Mesothelial cell of epicardium (in vitro differentiated cells): ENCODE results near the gene PSMB3. TPM values are rescaled to one million over a fixed set of nuclear protein-coding genes. Genes with fewer than 3 reads are reported as not detected.
"Not testable (repeated sequence)": the region's sequence is repeated elsewhere in the genome, so short reads cannot be mapped to it uniquely, and the experiment has no call there.

Experiments
- DNase-seq, 2 experiments: peaks; one replicate each; pipeline ENCODE4 v3.0.0; 2021; ENCODE audit warnings: low spot score in 2 of 2; ENCODE audit not compliant: unreplicated experiment in 2 of 2
- H3K27ac Mint-ChIP-seq: 2 replicates; pipeline ENCODE4 v1.8.0; 2021; ENCODE audit warnings: mixed read lengths
- H3K27me3 Mint-ChIP-seq: 2 replicates; pipeline ENCODE4 v1.8.0; 2021; ENCODE audit warnings: low read depth, mixed read lengths
- H3K36me3 Mint-ChIP-seq: 2 replicates; pipeline ENCODE4 v1.8.0; 2021; ENCODE audit warnings: mixed read lengths
- H3K4me1 Mint-ChIP-seq: 2 replicates; pipeline ENCODE4 v1.8.0; 2021; ENCODE audit warnings: mixed read lengths
- H3K4me3 Mint-ChIP-seq: 2 replicates; pipeline ENCODE4 v1.8.0; 2021; ENCODE audit warnings: mild to moderate bottlenecking, moderate library complexity, mixed read lengths
- H3K9me3 Mint-ChIP-seq: 2 replicates; pipeline ENCODE4 v1.8.0; 2021; ENCODE audit warnings: mixed read lengths
- total RNA-seq: library from RNA; stranded (reverse); gene quantifications from 3 replicates; pipeline ENCODE4 v1.2.1, GENCODE V29; 2021
- TF ChIP-seq, protein P1 (sequence below): fragments of 200-600 bp; sonication (generic); IDR thresholded peaks from one replicate; pipeline ENCODE4 v1.5.0; 2021; ENCODE audit warnings: antibody characterized with exemption; ENCODE audit not compliant: unreplicated experiment

The PSMB3 gene
- total RNA-seq, 1 donor from 2014 or later, result 115 TPM

- no peaks in the 10 kb centered on the region for H3K9me3 Mint-ChIP-seq
- TF ChIP-seq, protein P1, sequence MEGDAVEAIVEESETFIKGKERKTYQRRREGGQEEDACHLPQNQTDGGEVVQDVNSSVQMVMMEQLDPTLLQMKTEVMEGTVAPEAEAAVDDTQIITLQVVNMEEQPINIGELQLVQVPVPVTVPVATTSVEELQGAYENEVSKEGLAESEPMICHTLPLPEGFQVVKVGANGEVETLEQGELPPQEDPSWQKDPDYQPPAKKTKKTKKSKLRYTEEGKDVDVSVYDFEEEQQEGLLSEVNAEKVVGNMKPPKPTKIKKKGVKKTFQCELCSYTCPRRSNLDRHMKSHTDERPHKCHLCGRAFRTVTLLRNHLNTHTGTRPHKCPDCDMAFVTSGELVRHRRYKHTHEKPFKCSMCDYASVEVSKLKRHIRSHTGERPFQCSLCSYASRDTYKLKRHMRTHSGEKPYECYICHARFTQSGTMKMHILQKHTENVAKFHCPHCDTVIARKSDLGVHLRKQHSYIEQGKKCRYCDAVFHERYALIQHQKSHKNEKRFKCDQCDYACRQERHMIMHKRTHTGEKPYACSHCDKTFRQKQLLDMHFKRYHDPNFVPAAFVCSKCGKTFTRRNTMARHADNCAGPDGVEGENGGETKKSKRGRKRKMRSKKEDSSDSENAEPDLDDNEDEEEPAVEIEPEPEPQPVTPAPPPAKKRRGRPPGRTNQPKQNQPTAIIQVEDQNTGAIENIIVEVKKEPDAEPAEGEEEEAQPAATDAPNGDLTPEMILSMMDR, result no peak
- H3K36me3 Mint-ChIP-seq, result peaks cover 48% of the 10 kb centered on the region
- no peak overlapping the region for H3K27ac Mint-ChIP-seq
- no peak for DNase-seq
- no peaks in the 10 kb centered on the region for H3K4me1 Mint-ChIP-seq
- H3K4me3 Mint-ChIP-seq, result no peak overlapping the region
- H3K27me3 Mint-ChIP-seq, result no peaks in the 10 kb centered on the region
Measured at GRCh38 chr17:38773258-38773657, 20.7 kb downstream of the PSMB3 start.

- Mint-ChIP-seq H3K27me3 (no peaks in the 10 kb centered on the region), H3K27ac (no peak overlapping the region), H3K4me1 (no peaks in the 10 kb centered on the region), H3K9me3 (no peaks in the 10 kb centered on the region), H3K36me3 (peaks cover 43% of the 10 kb centered on the region), H3K4me3 (no peak overlapping the region)
- no peak for DNase-seq
- TF ChIP-seq, protein P1, result no peak
Measured at GRCh38 chr17:38777641-38778250, 25.2 kb downstream of the PSMB3 start.

DNA sequence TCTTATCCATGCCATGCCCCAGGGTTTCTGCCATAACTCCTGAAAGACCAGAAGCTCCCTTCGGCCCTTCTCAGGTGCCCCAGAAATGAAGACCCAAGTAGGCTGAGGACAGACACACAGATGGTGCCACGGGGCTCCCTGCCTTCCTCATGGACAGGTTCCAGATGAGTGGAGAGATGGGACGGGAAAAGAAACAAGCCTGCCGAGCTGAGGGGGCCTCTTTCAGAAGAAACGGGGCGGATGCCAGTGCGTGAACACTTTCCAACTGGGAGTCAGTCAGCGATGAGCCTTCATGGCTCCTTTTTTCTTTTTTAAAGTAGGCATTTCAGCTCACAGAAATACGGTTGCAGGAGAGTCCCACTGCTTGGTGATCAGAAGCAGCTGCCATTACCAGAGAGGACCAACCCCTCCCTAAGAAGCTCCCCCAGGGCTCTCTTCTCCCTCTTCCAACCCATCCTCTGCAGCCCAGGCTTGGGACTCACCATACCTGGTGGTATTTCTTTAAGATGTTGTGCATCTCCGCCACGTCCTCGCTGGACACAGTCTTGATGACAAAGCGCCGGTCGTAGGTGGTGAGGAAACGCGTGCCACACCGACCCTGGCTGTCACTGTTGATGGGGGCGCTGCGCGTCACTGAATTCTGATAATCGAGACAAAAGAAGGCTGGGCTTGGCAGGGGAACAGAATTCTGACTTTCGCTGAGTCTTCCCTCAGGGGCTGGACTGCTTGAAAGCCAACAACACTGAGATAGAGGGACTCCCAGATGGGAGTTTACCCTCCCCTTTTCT lies 27.6 kb downstream of the PSMB3 start:
- no peaks in the 10 kb centered on the region for H3K9me3 Mint-ChIP-seq
- no peaks in the 10 kb centered on the region for H3K4me1 Mint-ChIP-seq
- H3K4me3 Mint-ChIP-seq, result no peak overlapping the region
- peaks cover 35% of the 10 kb centered on the region for H3K36me3 Mint-ChIP-seq
- no peaks in the 10 kb centered on the region for H3K27me3 Mint-ChIP-seq
- no peak for DNase-seq
- no peak overlapping the region for H3K27ac Mint-ChIP-seq
- TF ChIP-seq, protein P1, result no peak

GRCh38 chr17:38783227-38783626 lies 30.7 kb downstream of the PSMB3 start:
- H3K4me3 Mint-ChIP-seq, result no peak overlapping the region
- no peak for DNase-seq
- H3K36me3 Mint-ChIP-seq, result peaks cover 31% of the 10 kb centered on the region
- H3K4me1 Mint-ChIP-seq, result no peaks in the 10 kb centered on the region
- no peaks in the 10 kb centered on the region for H3K27me3 Mint-ChIP-seq
- no peaks in the 10 kb centered on the region for H3K9me3 Mint-ChIP-seq
- TF ChIP-seq, protein P1, result no peak
- no peak overlapping the region for H3K27ac Mint-ChIP-seq

DNA sequence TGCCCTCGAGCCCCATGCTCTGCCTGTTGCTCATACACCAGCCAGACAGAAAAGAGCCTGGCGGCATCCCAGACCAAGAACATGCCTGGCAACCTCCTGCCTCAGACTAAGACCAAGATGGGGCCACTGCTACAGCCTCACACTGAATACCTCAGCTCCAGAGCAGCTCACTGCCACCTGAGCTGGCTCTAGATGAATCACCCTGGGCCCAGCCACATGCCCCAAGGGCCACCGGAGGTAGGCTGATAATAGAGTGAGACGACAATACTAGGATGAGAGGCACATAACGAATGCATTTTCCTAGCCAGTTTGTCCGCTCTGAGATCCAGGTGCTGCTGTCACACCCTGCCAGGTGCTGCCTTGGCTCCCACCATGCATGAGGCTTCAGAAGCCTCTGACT lies 33.8 kb downstream of the PSMB3 start:
- H3K4me1 Mint-ChIP-seq, result peaks cover 9% of the 10 kb centered on the region

DNA sequence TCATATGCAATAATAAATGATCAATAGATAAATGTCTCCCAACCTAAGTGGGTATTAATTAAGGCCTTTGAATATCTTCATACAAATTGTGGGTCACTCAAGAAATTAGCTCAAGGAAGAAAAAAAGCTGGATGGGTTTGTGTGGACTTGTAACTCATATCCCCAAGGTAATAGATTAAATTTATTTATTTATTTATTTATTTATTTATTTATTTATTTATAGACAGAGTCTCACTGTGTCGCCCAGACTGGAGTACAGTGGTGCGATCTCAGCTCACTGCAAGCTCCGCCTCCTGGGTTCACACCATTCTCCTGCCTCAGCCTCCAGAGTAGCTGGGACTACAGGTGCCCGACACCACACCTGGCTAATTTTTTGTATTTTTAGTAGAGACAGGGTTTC lies 35.5 kb downstream of the PSMB3 start:
- peaks cover 19% of the 10 kb centered on the region for H3K36me3 Mint-ChIP-seq
- DNase-seq, H3K27me3 Mint-ChIP-seq, H3K27ac Mint-ChIP-seq, H3K4me1 Mint-ChIP-seq, H3K9me3 Mint-ChIP-seq, H3K4me3 Mint-ChIP-seq: not testable (repeated sequence)

More for the DNA sequence above, 33.8 kb downstream of the PSMB3 start:
- Mint-ChIP-seq H3K27me3 (no peaks in the 10 kb centered on the region), H3K27ac (no peak overlapping the region), H3K4me3 (no peak overlapping the region), H3K36me3 (peaks cover 13% of the 10 kb centered on the region), H3K9me3 (no peaks in the 10 kb centered on the region)
- TF ChIP-seq, protein P1, result no peak
- no peak for DNase-seq
